ENCODE data around the gene EIF2B5. TPM values are rescaled to one million over a fixed set of nuclear protein-coding genes. Genes with fewer than 3 reads are reported as not detected.
"Not testable (repeated sequence)": the region's sequence is repeated elsewhere in the genome, so short reads cannot be mapped to it uniquely, and the experiment has no call there.

The EIF2B5 gene
- total RNA-seq, 2 experiments from 2014 or later: 48.8 to 56.4 TPM

DNA sequence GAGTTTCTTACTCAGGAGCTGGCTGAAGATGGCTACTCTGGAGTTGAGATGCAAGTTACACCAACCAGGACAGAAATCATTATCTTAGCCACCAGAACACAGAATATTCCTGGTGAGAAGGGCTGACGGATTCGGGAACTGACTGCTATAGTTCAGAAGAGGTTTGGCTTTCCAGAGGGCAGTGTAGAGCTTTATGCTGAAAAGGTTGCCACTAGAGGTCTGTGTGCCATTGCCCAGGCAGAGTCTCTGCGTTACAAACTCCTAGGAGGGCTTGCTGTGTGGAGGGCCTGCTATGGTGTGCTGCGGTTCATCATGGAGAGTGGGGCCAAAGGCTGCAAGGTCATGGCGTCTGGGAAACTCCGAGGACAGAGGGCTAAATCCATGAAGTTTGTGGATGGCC lies 14.6 kb downstream of the EIF2B5 start:
- H3K36me3 Mint-ChIP-seq (ENCODE audit: low read depth); H3K27me3 Mint-ChIP-seq (ENCODE audit: low read depth); H3K27ac Mint-ChIP-seq; CTCF ChIA-PET; H3K4me1 Mint-ChIP-seq (ENCODE audit: low read depth); H3K4me3 Mint-ChIP-seq; H3K9me3 Mint-ChIP-seq; intact Hi-C loops (cut with micrococcal nuclease); DNase-seq: not testable (repeated sequence)

GRCh38 chr3:184154885-184155643 lies 19.9 kb downstream of the EIF2B5 start, which contains the start of gene DVL3:
Gene DVL3 (plus strand): TSS chr3:184155377. CDS start chr3:184155636, 259 bp downstream.
- peak within 1 kb of the TSS; percentile 66 for H3K27ac Mint-ChIP-seq
- no peaks in the 10 kb centered on the region for H3K36me3 Mint-ChIP-seq (ENCODE audit: low read depth)
- peaks cover 19% of the 10 kb centered on the region for H3K4me1 Mint-ChIP-seq (ENCODE audit: low read depth)
- peak; percentile 25 for DNase-seq
- peak within 1 kb of the TSS; percentile 94 for H3K4me3 Mint-ChIP-seq
- H3K9me3 Mint-ChIP-seq: no peaks in the 10 kb centered on the region
- intact Hi-C loops (cut with micrococcal nuclease): loop anchor here (1.0 kb wide), 4 partner anchors 19 to 94 kb away; partner anchors contain the start of genes ABCF3, AP2M1, EEF1AKMT4 and EIF2B5
- CTCF ChIA-PET: interaction anchor here (0.9 to 1.0 kb wide), 2 partner anchors 18 to 259 kb away, joined by 3 read pairs; no protein-coding TSS in a partner anchor
- no peaks in the 10 kb centered on the region for H3K27me3 Mint-ChIP-seq (ENCODE audit: low read depth)

DNA sequence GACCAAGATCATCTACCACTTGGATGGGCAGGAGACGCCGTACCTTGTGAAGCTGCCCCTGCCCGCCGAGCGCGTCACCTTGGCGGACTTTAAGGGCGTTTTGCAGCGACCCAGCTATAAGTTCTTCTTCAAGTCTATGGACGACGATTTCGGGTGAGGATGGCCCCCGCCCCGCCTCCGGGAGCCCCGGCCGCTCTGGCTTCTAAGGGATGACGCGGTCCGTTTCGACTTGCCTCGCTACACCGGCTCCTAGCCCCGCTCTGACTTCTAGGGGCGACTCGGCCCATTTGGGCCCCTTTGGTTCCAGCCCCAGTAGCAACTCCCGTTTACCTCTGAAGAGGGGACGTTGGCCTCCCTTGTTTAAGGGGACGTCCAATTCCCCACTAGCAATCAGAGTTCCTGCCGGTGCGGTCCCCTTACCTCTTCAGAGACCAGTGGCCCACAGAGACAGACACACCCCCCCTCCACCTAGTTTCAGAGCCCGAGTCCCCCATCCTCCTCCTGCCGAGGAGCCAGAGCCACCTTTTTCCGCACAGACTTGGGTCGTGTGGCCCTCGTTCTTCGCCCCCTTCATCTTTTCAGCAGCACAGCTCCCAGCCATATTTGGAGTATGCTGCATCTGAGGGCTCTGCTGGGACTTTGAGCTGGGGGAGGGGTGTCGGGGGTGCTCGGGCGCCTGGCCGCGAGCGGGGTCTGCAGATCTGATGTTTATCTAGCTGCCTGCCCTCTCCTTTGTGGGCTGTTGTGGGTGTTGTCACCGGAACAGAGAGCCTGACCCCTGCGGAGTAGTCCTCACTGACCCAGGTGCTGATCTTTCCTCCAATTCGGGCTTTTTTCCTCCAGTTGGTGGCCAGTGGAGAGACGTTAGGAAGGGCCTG lies 20.7 kb downstream of the EIF2B5 start:
- Mint-ChIP-seq H3K36me3 (ENCODE audit: low read depth) (no peaks in the 10 kb centered on the region), H3K9me3 (no peaks in the 10 kb centered on the region), H3K27me3 (ENCODE audit: low read depth) (no peaks in the 10 kb centered on the region), H3K4me3 (peak overlapping the region; percentile 94), H3K27ac (peak overlapping the region; percentile 66), H3K4me1 (ENCODE audit: low read depth) (peaks cover 23% of the 10 kb centered on the region)
- intact Hi-C loops (cut with micrococcal nuclease): loop anchor here (1.0 kb wide), 4 partner anchors 18 to 93 kb away; partner anchors contain the start of genes ABCF3, AP2M1, EEF1AKMT4 and EIF2B5
- peak; percentile 62 for DNase-seq
- CTCF ChIA-PET: interaction anchor here (0.9 to 1.6 kb wide), 4 partner anchors 18 to 271 kb away, joined by 3 to 7 read pairs (median 3); partner anchors contain the start of gene PARL

DNA sequence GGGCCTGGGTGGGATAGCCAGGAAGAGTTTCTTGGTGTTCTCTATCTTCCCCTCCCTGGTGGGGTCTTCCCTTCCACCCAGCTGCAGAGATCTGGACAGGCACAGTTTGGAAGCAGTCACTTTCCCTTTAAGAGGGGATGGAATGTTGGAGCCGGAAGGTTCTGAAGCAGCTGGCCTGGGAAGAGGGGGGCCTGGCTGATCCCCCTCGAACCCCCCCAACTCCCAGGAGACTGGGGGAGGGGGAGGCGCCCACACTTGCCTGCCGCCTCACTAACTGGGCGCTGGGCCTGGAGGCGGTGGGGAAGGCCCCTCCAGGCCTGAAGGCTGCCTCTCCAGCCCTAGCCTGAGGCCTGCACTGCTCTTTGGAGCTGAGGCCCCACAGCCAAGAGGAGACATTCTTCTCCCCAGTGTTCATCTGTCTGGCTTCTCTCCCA lies 21.4 kb downstream of the EIF2B5 start:
- DNase-seq: no peak
- Mint-ChIP-seq H3K9me3 (no peaks in the 10 kb centered on the region), H3K4me1 (ENCODE audit: low read depth) (peaks cover 26% of the 10 kb centered on the region), H3K27me3 (ENCODE audit: low read depth) (no peaks in the 10 kb centered on the region), H3K4me3 (peak overlapping the region; percentile 94), H3K27ac (no peak overlapping the region), H3K36me3 (ENCODE audit: low read depth) (peaks cover 2% of the 10 kb centered on the region)
- CTCF ChIA-PET: interaction anchor here (0.9 to 1.6 kb wide), 2 partner anchors 71 to 272 kb away, joined by 3 to 7 read pairs; partner anchors contain the start of gene PARL
- intact Hi-C loops (cut with micrococcal nuclease): no loop called here

- no peaks in the 10 kb centered on the region for H3K27me3 Mint-ChIP-seq (ENCODE audit: low read depth)
- H3K4me3 Mint-ChIP-seq: peak overlapping the region; percentile 94
- H3K36me3 Mint-ChIP-seq (ENCODE audit: low read depth): peaks cover 2% of the 10 kb centered on the region
- DNase-seq: no peak
- no peaks in the 10 kb centered on the region for H3K9me3 Mint-ChIP-seq
- CTCF ChIA-PET: interaction anchor here (1.6 kb wide), 1 partner anchor 70 kb away, joined by 7 read pairs; no protein-coding TSS in a partner anchor
- H3K4me1 Mint-ChIP-seq (ENCODE audit: low read depth): peaks cover 26% of the 10 kb centered on the region
- no peak overlapping the region for H3K27ac Mint-ChIP-seq
- intact Hi-C loops (cut with micrococcal nuclease): no loop called here
Measured at GRCh38 chr3:184157206-184157605, 22.0 kb downstream of the EIF2B5 start.

- CTCF ChIA-PET: interaction anchor here (0.6 to 0.7 kb wide), 2 partner anchors 141 to 354 kb away, joined by 3 to 4 read pairs; partner anchors contain the start of gene ABCC5
- Mint-ChIP-seq H3K4me3 (no peak overlapping the region), H3K4me1 (ENCODE audit: low read depth) (peaks cover 26% of the 10 kb centered on the region), H3K27ac (no peak overlapping the region), H3K27me3 (ENCODE audit: low read depth) (no peaks in the 10 kb centered on the region), H3K9me3 (no peaks in the 10 kb centered on the region), H3K36me3 (ENCODE audit: low read depth) (peaks cover 4% of the 10 kb centered on the region)
- intact Hi-C loops (cut with micrococcal nuclease): no loop called here
- DNase-seq: no peak
Measured at GRCh38 chr3:184158404-184158803, 23.2 kb downstream of the EIF2B5 start.

- Mint-ChIP-seq H3K4me1 (ENCODE audit: low read depth) (peaks cover 26% of the 10 kb centered on the region), H3K27ac (no peak overlapping the region), H3K27me3 (ENCODE audit: low read depth) (no peaks in the 10 kb centered on the region), H3K9me3 (no peaks in the 10 kb centered on the region), H3K4me3 (no peak overlapping the region), H3K36me3 (ENCODE audit: low read depth) (peaks cover 10% of the 10 kb centered on the region)
- intact Hi-C loops (cut with micrococcal nuclease): no loop called here
- DNase-seq: no peak
- CTCF ChIA-PET: interaction anchor here (1.2 kb wide), 1 partner anchor 89 kb away, joined by 3 read pairs; the partner anchor contains the start of gene EEF1AKMT4
Measured at GRCh38 chr3:184160456-184160855, 25.3 kb downstream of the EIF2B5 start.

- H3K4me1 Mint-ChIP-seq (ENCODE audit: low read depth): peaks cover 12% of the 10 kb centered on the region
- CTCF ChIA-PET: interaction anchor here (0.6 kb wide), 1 partner anchor 65 kb away, joined by 3 read pairs; no protein-coding TSS in a partner anchor
- H3K9me3 Mint-ChIP-seq; DNase-seq; H3K4me3 Mint-ChIP-seq; H3K27me3 Mint-ChIP-seq (ENCODE audit: low read depth); intact Hi-C loops (cut with micrococcal nuclease); H3K27ac Mint-ChIP-seq: not testable (repeated sequence)
- peaks cover 12% of the 10 kb centered on the region for H3K36me3 Mint-ChIP-seq (ENCODE audit: low read depth)
Measured at GRCh38 chr3:184162571-184163070, 27.5 kb downstream of the EIF2B5 start.

DNA sequence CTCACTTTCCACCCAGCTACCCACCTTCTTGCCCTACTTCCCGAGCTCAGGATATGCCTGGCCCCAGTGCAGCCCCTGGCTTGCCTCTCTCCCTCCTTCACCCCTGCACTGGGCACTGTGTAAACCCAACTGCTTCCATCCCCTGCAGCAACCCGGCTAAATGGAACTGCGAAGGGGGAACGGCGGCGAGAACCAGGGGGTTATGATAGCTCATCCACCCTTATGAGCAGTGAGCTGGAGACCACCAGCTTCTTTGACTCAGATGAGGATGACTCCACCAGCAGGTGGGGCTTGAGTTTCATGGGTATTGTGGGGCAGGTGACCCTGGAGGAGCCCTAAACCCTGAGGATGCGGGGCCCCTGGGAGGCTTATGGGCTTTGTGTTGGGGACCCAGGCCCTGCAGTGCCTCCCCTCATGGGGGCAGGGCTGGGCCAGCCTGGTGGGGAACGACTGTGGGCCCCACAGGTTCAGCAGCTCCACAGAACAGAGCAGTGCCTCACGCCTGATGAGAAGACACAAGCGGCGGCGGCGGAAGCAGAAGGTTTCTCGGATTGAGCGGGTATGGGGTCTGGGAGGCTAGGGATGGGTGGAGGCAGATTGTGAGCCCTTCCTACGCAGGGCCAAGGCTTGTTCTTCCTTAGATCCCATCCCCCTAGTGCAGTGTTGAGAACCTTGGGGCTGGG lies 29.6 kb downstream of the EIF2B5 start:
- no peak for DNase-seq
- H3K4me3 Mint-ChIP-seq: no peak overlapping the region
- peaks cover 17% of the 10 kb centered on the region for H3K36me3 Mint-ChIP-seq (ENCODE audit: low read depth)
- intact Hi-C loops (cut with micrococcal nuclease): no loop called here
- H3K27me3 Mint-ChIP-seq (ENCODE audit: low read depth): no peaks in the 10 kb centered on the region
- no peaks in the 10 kb centered on the region for H3K9me3 Mint-ChIP-seq
- peaks cover 9% of the 10 kb centered on the region for H3K4me1 Mint-ChIP-seq (ENCODE audit: low read depth)
- H3K27ac Mint-ChIP-seq: no peak overlapping the region
- CTCF ChIA-PET: interaction anchor here (1.3 kb wide), 1 partner anchor 85 kb away, joined by 3 read pairs; the partner anchor contains the start of gene EEF1AKMT4

GRCh38 chr3:184165543-184165942 lies 30.4 kb downstream of the EIF2B5 start:
- Mint-ChIP-seq H3K27ac (no peak overlapping the region), H3K27me3 (ENCODE audit: low read depth) (no peaks in the 10 kb centered on the region), H3K4me1 (ENCODE audit: low read depth) (peaks cover 3% of the 10 kb centered on the region), H3K9me3 (no peaks in the 10 kb centered on the region), H3K4me3 (no peak overlapping the region), H3K36me3 (ENCODE audit: low read depth) (peaks cover 17% of the 10 kb centered on the region)
- no peak for DNase-seq
- CTCF ChIA-PET: no interaction called here
- intact Hi-C loops (cut with micrococcal nuclease): no loop called here

GRCh38 chr3:184166671-184167070 lies 31.5 kb downstream of the EIF2B5 start:
- H3K4me3 Mint-ChIP-seq: no peak overlapping the region
- H3K36me3 Mint-ChIP-seq (ENCODE audit: low read depth): peaks cover 20% of the 10 kb centered on the region
- DNase-seq: no peak
- no peaks in the 10 kb centered on the region for H3K27me3 Mint-ChIP-seq (ENCODE audit: low read depth)
- intact Hi-C loops (cut with micrococcal nuclease): no loop called here
- H3K4me1 Mint-ChIP-seq (ENCODE audit: low read depth): no peaks in the 10 kb centered on the region
- H3K27ac Mint-ChIP-seq: no peak overlapping the region
- CTCF ChIA-PET: no interaction called here
- no peaks in the 10 kb centered on the region for H3K9me3 Mint-ChIP-seq

All from activated naive CD4-positive, alpha-beta T cell treated with anti-CD3 and anti-CD28 coated beads for 36 hours (primary cell).